Measurements from ENCODE around the gene MAN1C1. TPM values are rescaled to one million over a fixed set of nuclear protein-coding genes. Genes with fewer than 3 reads are reported as not detected.
A peak's percentile ranks its signal among the peaks of the same experiment; 100 is the strongest.

MAN1C1 gene
- total RNA-seq, 4 donors from 2014 or later, result 5.0 to 31.1 (median 7.9) TPM

- H3K9me3 ChIP-seq, result no peaks in the 10 kb centered on the region
- no peaks in the 10 kb centered on the region for H3K27me3 ChIP-seq
- intact Hi-C loops (cut with DNase I; ENCODE audit: low total_unique reads), result loop anchor here (5.0 kb wide), 1 partner anchor 185 kb away; no protein-coding TSS in a partner anchor
- no peaks in the 10 kb centered on the region for H3K4me1 ChIP-seq
- no peaks in the 10 kb centered on the region for H3K36me3 ChIP-seq
- no peak overlapping the region for H3K4me3 ChIP-seq
- no peak overlapping the region for H3K27ac ChIP-seq
- peak; percentile 84 to 85 for DNase-seq
- TF ChIP-seq POLR2A (IDR thresholded peaks at IDR 0.05) (no peak), CTCF (IDR thresholded peaks at IDR 0.05) (peak; percentile 76 to 90 (median 81))
These were observed 180.3 kb downstream of the MAN1C1 start for GRCh38 chr1:25796811-25797458.

GRCh38 chr1:25797939-25798338 is 181.3 kb downstream of the MAN1C1 start:
- Histone ChIP-seq H3K9me3 (no peaks in the 10 kb centered on the region), H3K27me3 (no peaks in the 10 kb centered on the region), H3K27ac (no peak overlapping the region), H3K36me3 (no peaks in the 10 kb centered on the region), H3K4me3 (no peak overlapping the region), H3K4me1 (no peaks in the 10 kb centered on the region)
- intact Hi-C loops (cut with DNase I; ENCODE audit: low total_unique reads), result loop anchor here (5.0 kb wide), 1 partner anchor 186 kb away; no protein-coding TSS in a partner anchor
- TF ChIP-seq CTCF (IDR thresholded peaks at IDR 0.05), result no peak
- TF ChIP-seq POLR2A (IDR thresholded peaks at IDR 0.05), result no peak
- DNase-seq, result no peak

- no peak for TF ChIP-seq POLR2A (IDR thresholded peaks at IDR 0.05)
- no peak for TF ChIP-seq CTCF (IDR thresholded peaks at IDR 0.05)
- intact Hi-C loops (cut with DNase I; ENCODE audit: low total_unique reads), result loop anchor here (5.0 kb wide), 1 partner anchor 187 kb away; no protein-coding TSS in a partner anchor
- no peaks in the 10 kb centered on the region for H3K9me3 ChIP-seq
- no peaks in the 10 kb centered on the region for H3K4me1 ChIP-seq
- no peak overlapping the region for H3K4me3 ChIP-seq
- no peaks in the 10 kb centered on the region for H3K27me3 ChIP-seq
- H3K36me3 ChIP-seq, result no peaks in the 10 kb centered on the region
- H3K27ac ChIP-seq, result peak overlapping the region; percentile 86
- DNase-seq, result no peak
These were observed 182.2 kb downstream of the MAN1C1 start for GRCh38 chr1:25798666-25799351.

GRCh38 chr1:25799352-25799934 is 182.9 kb downstream of the MAN1C1 start:
- H3K27me3 ChIP-seq, result no peaks in the 10 kb centered on the region
- no peak for TF ChIP-seq CTCF (IDR thresholded peaks at IDR 0.05)
- no peak for TF ChIP-seq POLR2A (IDR thresholded peaks at IDR 0.05)
- DNase-seq, result peak in 1 of 2 donors; percentile 70
- H3K4me1 ChIP-seq, result no peaks in the 10 kb centered on the region
- peak overlapping the region; percentile 53 for H3K4me3 ChIP-seq
- no peaks in the 10 kb centered on the region for H3K36me3 ChIP-seq
- no peaks in the 10 kb centered on the region for H3K9me3 ChIP-seq
- H3K27ac ChIP-seq, result peak overlapping the region; percentile 86
- intact Hi-C loops (cut with DNase I; ENCODE audit: low total_unique reads), result loop anchor here (5.0 kb wide), 1 partner anchor 187 kb away; no protein-coding TSS in a partner anchor

Data from uterus (tissue), 4 donors.